Mesenchymal stem cell (in vitro differentiated cells and primary cell): ENCODE measurements around the gene FYN.
"Not testable (repeated sequence)": the region's sequence is repeated elsewhere in the genome, so short reads cannot be mapped to it uniquely, and the experiment has no call there.

Source experiments
- DNase-seq: peaks from one replicate; pipeline ENCODE4 v3.0.0-alpha.2; 2013
- H2AFZ ChIP-seq: one replicate; pipeline ENCODE4 v1.6.1; 2013; ENCODE audit warnings: low read depth, mild to moderate bottlenecking, control low read depth, inconsistent platforms, low read length, moderate library complexity
- H2AK5ac ChIP-seq: 2 replicates; pipeline ENCODE4 v1.6.1; 2013; ENCODE audit warnings: low read length, moderate library complexity, mild to moderate bottlenecking, inconsistent platforms; ENCODE audit not compliant: severe bottlenecking
- H2BK120ac ChIP-seq: one replicate; pipeline ENCODE4 v1.6.1; 2013; ENCODE audit warnings: low read depth, mild to moderate bottlenecking, inconsistent platforms, low read length, moderate library complexity
- H2BK12ac ChIP-seq, 2 experiments: one replicate each; pipeline ENCODE4 v1.6.1; 2013; ENCODE audit warnings: inconsistent platforms in 2 of 2, low read length in 2 of 2, mild to moderate bottlenecking in 2 of 2, moderate library complexity in 2 of 2, control low read depth in 1 of 2
- H2BK15ac ChIP-seq: one replicate; pipeline ENCODE4 v1.6.1; 2013; ENCODE audit warnings: mild to moderate bottlenecking, low read depth, inconsistent platforms; ENCODE audit not compliant: poor library complexity, severe bottlenecking
- H2BK5ac ChIP-seq: 2 replicates; pipeline ENCODE4 v1.6.1; 2013; ENCODE audit warnings: low read depth, mild to moderate bottlenecking, low read length, control low read depth, inconsistent platforms; ENCODE audit not compliant: poor library complexity, severe bottlenecking
- H3K14ac ChIP-seq, 2 experiments: one replicate each; pipeline ENCODE4 v1.6.1; 2013; ENCODE audit warnings: inconsistent platforms in 2 of 2, low read length in 2 of 2, control low read depth in 1 of 2, mild to moderate bottlenecking in 1 of 2, moderate library complexity in 1 of 2
- H3K18ac ChIP-seq, 2 experiments: one replicate each; pipeline ENCODE4 v1.6.1; 2013; ENCODE audit warnings: inconsistent platforms in 2 of 2, low read length in 2 of 2, control low read depth in 1 of 2, low read depth in 1 of 2, mild to moderate bottlenecking in 1 of 2
- H3K23ac ChIP-seq, 2 experiments: one replicate each; pipeline ENCODE4 v1.6.1; 2013; ENCODE audit warnings: inconsistent platforms in 2 of 2, low read length in 2 of 2, mild to moderate bottlenecking in 2 of 2, moderate library complexity in 2 of 2, control low read depth in 1 of 2
- H3K27ac ChIP-seq: 2 replicates; pipeline ENCODE4 v1.5.1; 2013; ENCODE audit warnings: mild to moderate bottlenecking, moderate library complexity, low read length, control low read depth, inconsistent platforms; ENCODE audit not compliant: poor library complexity, severe bottlenecking
- H3K27me3 ChIP-seq, 2 experiments: 2 replicates each; pipeline versions ENCODE4 v1.6.1 to v1.7.0; 2013; ENCODE audit warnings: low read length in 2 of 2, mild to moderate bottlenecking in 2 of 2, moderate library complexity in 2 of 2, control low read depth in 1 of 2, inconsistent platforms in 1 of 2; ENCODE audit not compliant: control insufficient read depth in 1 of 2, insufficient read depth in 1 of 2
- H3K36me3 ChIP-seq, 2 experiments: 2 replicates each; pipeline versions ENCODE4 v1.6.1 to v1.7.0; 2013; ENCODE audit warnings: low read length in 2 of 2, control low read depth in 1 of 2, inconsistent platforms in 1 of 2, low read depth in 1 of 2, mild to moderate bottlenecking in 1 of 2; ENCODE audit not compliant: insufficient read depth in 2 of 2, control insufficient read depth in 1 of 2
- H3K4ac ChIP-seq, 2 experiments: one replicate each; pipeline ENCODE4 v1.6.1; 2013; ENCODE audit warnings: inconsistent platforms in 2 of 2, low read length in 2 of 2, mild to moderate bottlenecking in 2 of 2, moderate library complexity in 2 of 2, control low read depth in 1 of 2, low read depth in 1 of 2
- H3K4me1 ChIP-seq: 2 replicates; pipeline ENCODE4 v1.6.1; 2013; ENCODE audit warnings: low read depth, low read length, control low read depth; ENCODE audit not compliant: control insufficient read depth, insufficient read depth
- H3K4me2 ChIP-seq: 2 replicates; pipeline ENCODE4 v1.6.1; 2013; ENCODE audit warnings: low read length, mild to moderate bottlenecking, inconsistent platforms; ENCODE audit not compliant: poor library complexity, severe bottlenecking
- H3K4me3 ChIP-seq, 2 experiments: 2 replicates each; pipeline versions ENCODE4 v1.5.1 to v1.7.0; 2013; ENCODE audit warnings: low read length in 2 of 2, mild to moderate bottlenecking in 2 of 2, control low read depth in 1 of 2, low read depth in 1 of 2; ENCODE audit not compliant: insufficient read depth in 1 of 2
- H3K79me1 ChIP-seq: replicated peaks from 2 replicates; pipeline ENCODE4 v1.6.1; 2013; ENCODE audit warnings: mild to moderate bottlenecking, control low read depth, low read length, inconsistent platforms; ENCODE audit not compliant: poor library complexity, severe bottlenecking
- H3K9ac ChIP-seq: 2 replicates; pipeline ENCODE4 v1.7.0; 2013; ENCODE audit warnings: mild to moderate bottlenecking, low read length, moderate library complexity
- H3K9me3 ChIP-seq: 2 replicates; pipeline ENCODE4 v1.7.0; 2013; ENCODE audit warnings: mild to moderate bottlenecking, low read length; ENCODE audit not compliant: control insufficient read depth
- H4K8ac ChIP-seq: one replicate; pipeline ENCODE4 v1.6.1; 2013; ENCODE audit warnings: inconsistent platforms, mild to moderate bottlenecking, low read length, moderate library complexity
- H4K91ac ChIP-seq: one replicate; pipeline ENCODE4 v1.6.1; 2013; ENCODE audit warnings: mild to moderate bottlenecking, low read length, inconsistent platforms
- WGBS: methylation state at CpG from one replicate; pipeline ENCODE4 v1.1.7; 2013; ENCODE audit warnings: mixed read lengths; 5-methylcytosine and 5-hydroxymethylcytosine counted together

Gene FYN

GRCh38 chr6:111837641-111838500, 35.4 kb downstream of the FYN start:
- H4K8ac ChIP-seq = no peak overlapping the region
- H3K27me3 ChIP-seq = no peaks in the 10 kb centered on the region
- no peak overlapping the region for H3K4me2 ChIP-seq
- H4K91ac ChIP-seq = peak overlapping the region; percentile 43
- no peak overlapping the region for H3K27ac ChIP-seq
- H2BK15ac ChIP-seq = no peak overlapping the region
- no peak overlapping the region for H2BK5ac ChIP-seq
- no peak overlapping the region for H3K9ac ChIP-seq
- no peak overlapping the region for H3K23ac ChIP-seq
- no peak overlapping the region for H3K14ac ChIP-seq
- peaks cover 4 to 44% of the 10 kb centered on the region in 2 experiments for H3K36me3 ChIP-seq
- H3K79me1 ChIP-seq = peaks cover 23% of the 10 kb centered on the region
- H3K18ac ChIP-seq = no peak overlapping the region
- peak overlapping the region in 1 of 2 experiments; percentile 20 for H3K4ac ChIP-seq
- no peak overlapping the region for H2AFZ ChIP-seq
- H2AK5ac ChIP-seq = no peak overlapping the region
- peak overlapping the region in 1 of 2 experiments; percentile 59 for H2BK12ac ChIP-seq
- H3K9me3 ChIP-seq = no peaks in the 10 kb centered on the region
- no peak for DNase-seq
- WGBS = 93% methylated on average over 8 of the region's 8 CpGs
- H3K4me3 ChIP-seq = no peak overlapping the region
- H3K4me1 ChIP-seq = peaks cover 9% of the 10 kb centered on the region
- H2BK120ac ChIP-seq = no peak overlapping the region

GRCh38 chr6:111837007-111837406, 36.2 kb downstream of the FYN start:
- no peak overlapping the region for H3K4ac ChIP-seq
- WGBS = 100% methylated on average over 1 of the region's 6 CpGs

GRCh38 chr6:111835807-111836206, 37.4 kb downstream of the FYN start:
- Histone ChIP-seq H3K79me1 (peaks cover 19% of the 10 kb centered on the region), H2BK120ac (no peak overlapping the region), H3K4me1 (no peaks in the 10 kb centered on the region), H3K36me3 (peaks cover 4 to 35% of the 10 kb centered on the region in 2 experiments), H3K27ac (no peak overlapping the region), H4K8ac (no peak overlapping the region), H3K27me3 (no peaks in the 10 kb centered on the region), H2BK12ac (no peak overlapping the region), H3K14ac (no peak overlapping the region), H3K4ac (no peak overlapping the region), H3K9ac (no peak overlapping the region), H3K18ac (no peak overlapping the region), H3K23ac (no peak overlapping the region), H2AK5ac (no peak overlapping the region), H2BK5ac (no peak overlapping the region), H2AFZ (no peak overlapping the region), H2BK15ac (no peak overlapping the region), H3K4me2 (no peak overlapping the region), H4K91ac (no peak overlapping the region), H3K4me3 (no peak overlapping the region), H3K9me3 (no peaks in the 10 kb centered on the region)
- WGBS = 90% methylated on average over 1 of the region's 1 CpG
- DNase-seq = no peak

More at GRCh38 chr6:111837007-111837406, 36.2 kb downstream of the FYN start:
- H4K91ac ChIP-seq = no peak overlapping the region
- H4K8ac ChIP-seq = no peak overlapping the region
- H3K18ac ChIP-seq = no peak overlapping the region
- no peak overlapping the region for H3K27ac ChIP-seq
- H3K14ac ChIP-seq = no peak overlapping the region
- H3K4me1 ChIP-seq = peaks cover 5% of the 10 kb centered on the region
- no peaks in the 10 kb centered on the region for H3K9me3 ChIP-seq
- no peak overlapping the region for H2BK120ac ChIP-seq
- no peak overlapping the region for H2AK5ac ChIP-seq
- H3K23ac ChIP-seq = no peak overlapping the region
- no peak overlapping the region for H3K4me3 ChIP-seq
- DNase-seq = no peak
- H3K36me3 ChIP-seq = peaks cover 4 to 40% of the 10 kb centered on the region in 2 experiments
- peaks cover 23% of the 10 kb centered on the region for H3K79me1 ChIP-seq
- H2BK12ac ChIP-seq = no peak overlapping the region
- H3K9ac ChIP-seq = no peak overlapping the region
- H2BK15ac ChIP-seq = no peak overlapping the region
- H2BK5ac ChIP-seq = no peak overlapping the region
- no peaks in the 10 kb centered on the region for H3K27me3 ChIP-seq
- H2AFZ ChIP-seq = no peak overlapping the region
- H3K4me2 ChIP-seq = no peak overlapping the region

- H4K91ac ChIP-seq, H2BK15ac ChIP-seq, H3K9ac ChIP-seq, H2AFZ ChIP-seq, H3K27ac ChIP-seq, H2AK5ac ChIP-seq, H4K8ac ChIP-seq, H2BK12ac ChIP-seq, H3K4me2 ChIP-seq, H3K4me3 ChIP-seq, H3K14ac ChIP-seq, H2BK120ac ChIP-seq, H3K18ac ChIP-seq, H3K9me3 ChIP-seq, H3K23ac ChIP-seq, H3K27me3 ChIP-seq, H3K4me1 ChIP-seq, H2BK5ac ChIP-seq, DNase-seq, H3K4ac ChIP-seq: not testable (repeated sequence)
- 79% methylated on average over 6 of the region's 7 CpGs for WGBS
- peaks cover 4 to 33% of the 10 kb centered on the region in 2 experiments for H3K36me3 ChIP-seq
- H3K79me1 ChIP-seq = peaks cover 18% of the 10 kb centered on the region
These were observed 37.9 kb downstream of the FYN start for GRCh38 chr6:111835398-111835797.
